ENCODE data around the gene SOX6. TPM values are rescaled to one million over a fixed set of nuclear protein-coding genes. Genes with fewer than 3 reads are reported as not detected.

Gene SOX6
- total and polyA plus RNA-seq, 5 experiments from 2014 or later, result 0.26 TPM; not detected in 4

GRCh38 chr11:16182553-16182952, 173.8 kb downstream of the SOX6 start:
- Mint-ChIP-seq H3K27me3 (no peaks in the 10 kb centered on the region), H3K27ac (no peak overlapping the region), H3K4me3 (no peak overlapping the region), H3K4me1 (no peaks in the 10 kb centered on the region), H3K9me3 (peaks cover 0 to 18% (median 0%) of the 10 kb centered on the region in 9 donors), H3K36me3 (no peaks in the 10 kb centered on the region)
- no peak for DNase-seq
- ATAC-seq, result no peak
- POLR2A ChIA-PET, result no interaction called here

- H3K36me3 Mint-ChIP-seq, result no peaks in the 10 kb centered on the region
- POLR2A ChIA-PET, result no interaction called here
These were observed 175.5 kb downstream of the SOX6 start for GRCh38 chr11:16180868-16181267.

GRCh38 chr11:16179676-16180075, 176.7 kb downstream of the SOX6 start:
- Mint-ChIP-seq H3K27ac (no peak overlapping the region), H3K36me3 (no peaks in the 10 kb centered on the region), H3K4me1 (no peaks in the 10 kb centered on the region), H3K27me3 (no peaks in the 10 kb centered on the region), H3K9me3 (peaks cover 0 to 8% (median 0%) of the 10 kb centered on the region in 9 donors), H3K4me3 (no peak overlapping the region)
- ATAC-seq (no peak), DNase-seq (no peak)
- POLR2A ChIA-PET, result no interaction called here

More at GRCh38 chr11:16180868-16181267, 175.5 kb downstream of the SOX6 start:
- no peak for ATAC-seq
- Mint-ChIP-seq H3K27me3 (no peaks in the 10 kb centered on the region), H3K27ac (no peak overlapping the region), H3K4me1 (no peaks in the 10 kb centered on the region), H3K9me3 (peaks cover 0 to 8% (median 0%) of the 10 kb centered on the region in 9 donors), H3K4me3 (no peak overlapping the region)
- DNase-seq, result no peak

GRCh38 chr11:16178273-16178672, 178.1 kb downstream of the SOX6 start:
- Mint-ChIP-seq H3K4me1 (no peaks in the 10 kb centered on the region), H3K9me3 (peaks cover 0 to 8% (median 0%) of the 10 kb centered on the region in 9 donors), H3K4me3 (no peak overlapping the region), H3K27ac (no peak overlapping the region), H3K36me3 (no peaks in the 10 kb centered on the region), H3K27me3 (no peaks in the 10 kb centered on the region)
- POLR2A ChIA-PET, result no interaction called here
- DNase-seq (no peak), ATAC-seq (no peak)

- POLR2A ChIA-PET, result no interaction called here
- Mint-ChIP-seq H3K9me3 (peaks cover 0 to 8% (median 0%) of the 10 kb centered on the region in 9 donors), H3K27me3 (no peaks in the 10 kb centered on the region), H3K4me3 (no peak overlapping the region), H3K36me3 (no peaks in the 10 kb centered on the region), H3K27ac (no peak overlapping the region), H3K4me1 (no peaks in the 10 kb centered on the region)
- no peak for DNase-seq
- ATAC-seq, result no peak
These were observed 178.7 kb downstream of the SOX6 start for GRCh38 chr11:16177688-16178087.

- H3K9me3 Mint-ChIP-seq, result peaks cover 0 to 8% (median 0%) of the 10 kb centered on the region in 9 donors
- no peak overlapping the region for H3K27ac Mint-ChIP-seq
- H3K36me3 Mint-ChIP-seq, result no peaks in the 10 kb centered on the region
- H3K4me1 Mint-ChIP-seq, result no peaks in the 10 kb centered on the region
- POLR2A ChIA-PET, result no interaction called here
- no peak for ATAC-seq
- no peak for DNase-seq
- no peaks in the 10 kb centered on the region for H3K27me3 Mint-ChIP-seq
- no peak overlapping the region for H3K4me3 Mint-ChIP-seq
These were observed 182.5 kb downstream of the SOX6 start for GRCh38 chr11:16173798-16174197.

GRCh38 chr11:16171882-16172281, 184.5 kb downstream of the SOX6 start:
- H3K4me3 Mint-ChIP-seq, result no peak overlapping the region
- no peaks in the 10 kb centered on the region for H3K27me3 Mint-ChIP-seq
- POLR2A ChIA-PET, result no interaction called here
- H3K9me3 Mint-ChIP-seq, result peaks cover 0 to 2% (median 0%) of the 10 kb centered on the region in 9 donors
- no peaks in the 10 kb centered on the region for H3K36me3 Mint-ChIP-seq
- no peaks in the 10 kb centered on the region for H3K4me1 Mint-ChIP-seq
- ATAC-seq, result no peak
- DNase-seq, result no peak
- H3K27ac Mint-ChIP-seq, result no peak overlapping the region

- Mint-ChIP-seq H3K4me1 (no peaks in the 10 kb centered on the region), H3K9me3 (peaks cover 0 to 2% (median 0%) of the 10 kb centered on the region in 9 donors), H3K27me3 (no peaks in the 10 kb centered on the region), H3K27ac (no peak overlapping the region), H3K36me3 (no peaks in the 10 kb centered on the region), H3K4me3 (no peak overlapping the region)
- POLR2A ChIA-PET, result interaction anchor here (0.7 kb wide), 1 partner anchor 1746 kb away, joined by 3 read pairs; no protein-coding TSS in a partner anchor
- no peak for ATAC-seq
- no peak for DNase-seq
These were observed 186.1 kb downstream of the SOX6 start for GRCh38 chr11:16169956-16170847.

GRCh38 chr11:16169541-16169940, 186.8 kb downstream of the SOX6 start:
- POLR2A ChIA-PET, result interaction anchor here (0.7 kb wide), 1 partner anchor 1747 kb away, joined by 3 read pairs; no protein-coding TSS in a partner anchor
- no peak for DNase-seq
- Mint-ChIP-seq H3K27ac (no peak overlapping the region), H3K27me3 (no peaks in the 10 kb centered on the region), H3K36me3 (no peaks in the 10 kb centered on the region), H3K9me3 (peaks cover 0 to 2% (median 0%) of the 10 kb centered on the region in 9 donors), H3K4me1 (no peaks in the 10 kb centered on the region), H3K4me3 (no peak overlapping the region)
- ATAC-seq, result no peak

GRCh38 chr11:16167706-16168487, 188.4 kb downstream of the SOX6 start:
- ATAC-seq, result no peak
- POLR2A ChIA-PET, result no interaction called here
- H3K36me3 Mint-ChIP-seq, result no peaks in the 10 kb centered on the region
- H3K4me3 Mint-ChIP-seq, result no peak overlapping the region
- H3K9me3 Mint-ChIP-seq, result peaks cover 0 to under 1% (median 0%) of the 10 kb centered on the region in 9 donors
- no peaks in the 10 kb centered on the region for H3K4me1 Mint-ChIP-seq
- no peak for DNase-seq
- H3K27me3 Mint-ChIP-seq, result no peaks in the 10 kb centered on the region
- H3K27ac Mint-ChIP-seq, result no peak overlapping the region

- no peaks in the 10 kb centered on the region for H3K27me3 Mint-ChIP-seq
- no peaks in the 10 kb centered on the region for H3K4me1 Mint-ChIP-seq
- no peak for ATAC-seq
- no peak for DNase-seq
- H3K36me3 Mint-ChIP-seq, result no peaks in the 10 kb centered on the region
- no peak overlapping the region for H3K27ac Mint-ChIP-seq
- POLR2A ChIA-PET, result no interaction called here
- peaks cover 0 to 4% (median 0%) of the 10 kb centered on the region in 9 donors for H3K9me3 Mint-ChIP-seq
- H3K4me3 Mint-ChIP-seq, result no peak overlapping the region
These were observed 189.8 kb downstream of the SOX6 start for GRCh38 chr11:16166571-16166970.

GRCh38 chr11:16160146-16160545, 196.2 kb downstream of the SOX6 start:
- Mint-ChIP-seq H3K4me1 (no peaks in the 10 kb centered on the region), H3K4me3 (no peak overlapping the region), H3K9me3 (peaks cover 0 to 9% (median 1%) of the 10 kb centered on the region in 9 donors), H3K36me3 (no peaks in the 10 kb centered on the region), H3K27ac (no peak overlapping the region), H3K27me3 (no peaks in the 10 kb centered on the region)
- DNase-seq, result no peak
- POLR2A ChIA-PET, result no interaction called here
- no peak for ATAC-seq

- no peaks in the 10 kb centered on the region for H3K27me3 Mint-ChIP-seq
- DNase-seq, result no peak
- H3K36me3 Mint-ChIP-seq, result no peaks in the 10 kb centered on the region
- H3K27ac Mint-ChIP-seq, result no peak overlapping the region
- peaks cover 0 to 9% (median 1%) of the 10 kb centered on the region in 9 donors for H3K9me3 Mint-ChIP-seq
- no peak overlapping the region for H3K4me3 Mint-ChIP-seq
- no peak for ATAC-seq
- H3K4me1 Mint-ChIP-seq, result no peaks in the 10 kb centered on the region
- POLR2A ChIA-PET, result no interaction called here
These were observed 197.8 kb downstream of the SOX6 start for GRCh38 chr11:16158426-16158994.

All from naive thymus-derived CD8-positive, alpha-beta T cell (primary cell).